ENCODE measurements around the gene BCAP31. TPM values are rescaled to one million over a fixed set of nuclear protein-coding genes. Genes with fewer than 3 reads are reported as not detected.

Gene BCAP31
- total RNA-seq, 1 experiment from 2014 or later = 138 TPM

- no peak overlapping the region; a peak in 1 of 5 replicates for H3K4me3 Mint-ChIP-seq
- Histone ChIP-seq H3K14ac (ENCODE audit: insufficient read depth, low read length) (no peak overlapping the region), H3T11ph (ENCODE audit: low read length) (no peak overlapping the region), H3K4me2 (ENCODE audit: insufficient read depth, insufficient read length, low read length) (no peak overlapping the region), H3K4me1 (ENCODE audit: insufficient read depth, low read length) (no peaks in the 10 kb centered on the region), H2AFZ (ENCODE audit: low read length) (no peak overlapping the region), H3K9ac (ENCODE audit: extremely low read depth, insufficient read length, low read length) (no peak overlapping the region), H3K23ac (ENCODE audit: insufficient read length, low read depth, low read length) (no peak overlapping the region), H3K27ac (ENCODE audit: insufficient read length, low read depth, low read length) (no peak overlapping the region), H2BK120ac (ENCODE audit: low read depth, low read length, poor library complexity, severe bottlenecking) (no peak overlapping the region), H4K8ac (replicated peaks; ENCODE audit: insufficient read length, low read depth, low read length) (no peak overlapping the region), H3K23me2 (ENCODE audit: insufficient read length, low read depth, low read length, poor library complexity, severe bottlenecking) (no peaks in the 10 kb centered on the region), H2BK15ac (ENCODE audit: low read depth, low read length) (no peak overlapping the region; the same call in 1 of the 2 replicates), H4K5ac (ENCODE audit: insufficient read length, low read depth, low read length) (no peak overlapping the region), H4K20me1 (ENCODE audit: control insufficient read depth, insufficient read depth, insufficient read length) (no peaks in the 10 kb centered on the region), H3K79me2 (ENCODE audit: insufficient read depth, low read length) (no peaks in the 10 kb centered on the region), H2BK12ac (ENCODE audit: insufficient read length, low read depth, low read length) (no peak overlapping the region), H3K18ac (ENCODE audit: insufficient read length, low read depth, low read length) (no peak overlapping the region), H3K9me3 (ENCODE audit: control insufficient read depth, low read depth, low read length) (peaks cover 9% of the 10 kb centered on the region), H3K27me3 (ENCODE audit: insufficient read depth, low read length) (no peaks in the 10 kb centered on the region), H2BK5ac (ENCODE audit: insufficient read length, low read length) (no peak overlapping the region), H3K4ac (ENCODE audit: low read depth, low read length) (no peak overlapping the region), H2BK20ac (ENCODE audit: low read depth, low read length, poor library complexity, severe bottlenecking) (no peak overlapping the region), H2AK5ac (ENCODE audit: insufficient read length, low read length) (no peak overlapping the region), H3K56ac (ENCODE audit: insufficient read length, low read depth, low read length) (no peak overlapping the region), H4K91ac (ENCODE audit: insufficient read length, low read depth, low read length) (no peak overlapping the region), H3K79me1 (ENCODE audit: insufficient read depth, low read depth, low read length, poor library complexity, severe bottlenecking) (no peaks in the 10 kb centered on the region)
- peaks cover 59% of the 10 kb centered on the region for H3K27me3 Mint-ChIP-seq (ENCODE audit: low read depth)
- peaks cover 69 to 77% of the 10 kb centered on the region in 2 experiments for H3K9me3 Mint-ChIP-seq
- H3K4me1 Mint-ChIP-seq = peaks cover 4 to 9% of the 10 kb centered on the region in 2 experiments
- peaks cover 0 to 11% (median 8%) of the 10 kb centered on the region in 3 experiments; a peak in 6 of 7 replicates for H3K36me3 Mint-ChIP-seq (ENCODE audit: insufficient read depth in 1 of 3, low read depth in 3 of 3)
- WGBS (ENCODE audit: extremely low coverage, insufficient read length, low lambda C conversion rate) = no CpG with 5 or more reads among the region's 9 CpGs
- no peak for DNase-seq
- no peak overlapping the region; a peak in 1 of 7 replicates for H3K27ac Mint-ChIP-seq
- TF ChIP-seq CTCF (conservative IDR thresholded peaks at IDR 0.05) = no peak
These were observed 58.4 kb downstream of the BCAP31 start for GRCh38 chrX:153665726-153666306.
